Measurements from ENCODE around the gene PCNX4.

Gene PCNX4

GRCh38 chr14:60106339-60106738, 14.6 kb downstream of the PCNX4 start:
- DNase-seq: no peak

GRCh38 chr14:60107477-60107876, 15.8 kb downstream of the PCNX4 start:
- no peak for DNase-seq

- DNase-seq: no peak
Observed at GRCh38 chr14:60111732-60112131, 20.0 kb downstream of the PCNX4 start.

- no peak for DNase-seq
Observed at GRCh38 chr14:60114881-60115280, 23.2 kb downstream of the PCNX4 start.

- no peak for DNase-seq
Observed at GRCh38 chr14:60116181-60116580, 24.5 kb downstream of the PCNX4 start.

- DNase-seq: no peak
Observed at GRCh38 chr14:60125918-60126317, 34.2 kb downstream of the PCNX4 start.

GRCh38 chr14:60133487-60133886, 41.8 kb downstream of the PCNX4 start:
- no peak for DNase-seq

GRCh38 chr14:60134702-60135101, 43.0 kb downstream of the PCNX4 start:
- DNase-seq: no peak

GRCh38 chr14:60151715-60152114, 60.0 kb downstream of the PCNX4 start:
- DNase-seq: peak; percentile 91

GRCh38 chr14:60153991-60154390, 62.3 kb downstream of the PCNX4 start:
- peak; percentile 47 for DNase-seq

GRCh38 chr14:60154671-60155070, 62.9 kb downstream of the PCNX4 start:
- no peak for DNase-seq

- no peak for DNase-seq
Observed at GRCh38 chr14:60160422-60160821, 68.7 kb downstream of the PCNX4 start.

GRCh38 chr14:60161196-60162107, 69.7 kb downstream of the PCNX4 start:
- DNase-seq: peak; percentile 26

- DNase-seq: peak; percentile 19
Observed at GRCh38 chr14:60163693-60164092, 72.0 kb downstream of the PCNX4 start.

- DNase-seq: peak; percentile 85
Observed at GRCh38 chr14:60164404-60164711, 72.6 kb downstream of the PCNX4 start.

- DNase-seq: peak; percentile 86
Observed at GRCh38 chr14:60164712-60165546, 73.2 kb downstream of the PCNX4 start, which contains the start of gene DHRS7. Gene DHRS7, minus strand, starts transcription at chr14:60165398. Its CDS starts 89 bp downstream, at chr14:60165309.

GRCh38 chr14:60165547-60165876, 73.8 kb downstream of the PCNX4 start:
- no peak for DNase-seq

- no peak for DNase-seq
Observed at GRCh38 chr14:60166142-60166541, 74.4 kb downstream of the PCNX4 start.

- no peak for DNase-seq
Observed at GRCh38 chr14:60169722-60170121, 78.0 kb downstream of the PCNX4 start.

GRCh38 chr14:60170948-60171347, 79.2 kb downstream of the PCNX4 start:
- no peak for DNase-seq

GRCh38 chr14:60171690-60172089, 80.0 kb downstream of the PCNX4 start:
- no peak for DNase-seq

GRCh38 chr14:60174352-60175254, 82.9 kb downstream of the PCNX4 start:
- DNase-seq: no peak
